Measurements from ENCODE around the gene TMEM106B.

Gene TMEM106B

GRCh38 chr7:12229046-12229445, 18.0 kb downstream of the TMEM106B start:
- DNase-seq, result no peak

GRCh38 chr7:12231097-12231496, 20.0 kb downstream of the TMEM106B start:
- no peak for DNase-seq

DNA sequence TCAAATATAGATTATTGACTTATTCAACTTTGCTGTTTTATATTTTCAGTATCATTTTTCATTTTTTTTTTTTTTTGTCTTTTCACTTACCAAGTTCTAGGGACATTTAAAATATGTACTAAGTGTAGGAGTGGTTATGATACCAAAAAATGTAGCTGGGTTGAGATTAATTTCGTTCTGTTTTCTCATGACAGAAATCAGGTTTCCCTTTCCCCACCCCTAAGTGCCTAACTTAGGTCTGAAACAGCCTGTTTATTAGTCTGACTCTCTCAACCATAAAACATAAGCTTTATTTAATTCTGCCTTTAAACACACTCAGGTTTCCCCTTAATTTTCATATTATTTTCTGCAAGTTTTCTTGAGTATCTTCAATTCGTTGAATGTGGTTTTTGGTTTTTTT, 22.1 kb downstream of the TMEM106B start:
- no peak for DNase-seq

- no peak for DNase-seq
Measured at GRCh38 chr7:12234334-12234865, 23.3 kb downstream of the TMEM106B start.

- no peak for DNase-seq
Measured at GRCh38 chr7:12235970-12236369, 24.9 kb downstream of the TMEM106B start.

- DNase-seq, result no peak
Measured at GRCh38 chr7:12237007-12237406, 25.9 kb downstream of the TMEM106B start.

DNA sequence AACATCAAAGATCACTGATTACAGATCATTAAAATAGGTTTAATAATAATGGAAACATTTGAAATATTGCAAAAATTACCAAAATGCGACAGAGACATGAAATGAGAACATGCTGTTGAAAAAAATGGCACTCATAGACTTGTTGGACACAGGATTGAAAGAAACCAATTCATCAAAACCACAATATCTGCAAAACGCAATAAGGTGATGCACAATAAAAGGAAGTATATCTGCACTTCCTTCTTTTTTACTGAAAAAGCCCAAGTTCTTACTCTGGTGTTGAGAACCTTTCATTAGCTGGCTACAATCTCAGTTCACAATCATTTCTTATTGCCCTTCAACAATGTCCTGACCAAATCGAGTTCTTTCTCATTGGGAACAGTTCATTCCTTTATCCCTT, 28.7 kb downstream of the TMEM106B start:
- DNase-seq, result no peak

- no peak for DNase-seq
Measured at GRCh38 chr7:12244129-12244528, 33.0 kb downstream of the TMEM106B start.

- DNase-seq, result no peak
Measured at GRCh38 chr7:12244694-12245093, 33.6 kb downstream of the TMEM106B start.

- no peak for DNase-seq
Measured at GRCh38 chr7:12249706-12250105, 38.6 kb downstream of the TMEM106B start.

DNA sequence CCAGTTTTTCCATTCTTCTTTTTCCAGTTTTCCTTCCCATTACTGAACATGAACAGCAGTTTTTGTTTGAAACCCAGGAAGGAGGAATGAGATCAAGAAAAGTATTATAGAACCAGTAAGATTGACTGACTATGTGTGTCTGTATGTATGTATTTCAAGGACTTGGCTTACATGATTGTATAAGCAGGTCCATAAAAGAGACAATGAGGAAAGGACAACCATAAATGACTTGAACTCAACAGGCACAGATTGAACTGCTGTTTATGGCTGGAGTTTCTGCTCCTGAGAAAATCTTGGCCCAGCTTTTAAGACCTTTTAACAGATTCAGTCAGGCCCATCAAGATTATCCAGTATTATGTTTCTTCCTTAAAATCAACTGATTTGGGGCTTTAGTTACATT, 39.1 kb downstream of the TMEM106B start:
- no peak for DNase-seq

- DNase-seq, result no peak
Measured at GRCh38 chr7:12256090-12256489, 45.0 kb downstream of the TMEM106B start.

DNA sequence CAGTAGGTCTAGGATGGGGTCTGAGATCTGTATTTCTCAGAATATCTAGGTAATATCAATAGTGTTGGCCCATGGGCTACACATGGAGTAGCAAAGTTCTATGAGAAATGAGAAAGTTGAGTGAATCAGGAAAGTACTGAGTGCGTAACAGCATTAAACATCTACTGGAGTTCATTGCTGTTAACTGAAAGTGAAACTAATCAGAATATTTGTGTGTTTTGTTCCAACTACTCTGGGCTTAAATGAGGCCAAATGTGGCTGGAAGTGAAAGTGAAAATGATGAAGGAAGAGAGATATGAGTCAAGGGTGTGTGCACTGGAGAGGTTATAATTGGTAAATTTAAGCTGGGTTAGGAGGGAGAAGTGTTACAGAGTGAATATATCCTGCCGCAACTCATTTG, 46.5 kb downstream of the TMEM106B start:
- DNase-seq, result no peak

GRCh38 chr7:12258074-12258473, 47.0 kb downstream of the TMEM106B start:
- DNase-seq, result no peak

GRCh38 chr7:12267542-12267941, 56.4 kb downstream of the TMEM106B start:
- no peak for DNase-seq

DNA sequence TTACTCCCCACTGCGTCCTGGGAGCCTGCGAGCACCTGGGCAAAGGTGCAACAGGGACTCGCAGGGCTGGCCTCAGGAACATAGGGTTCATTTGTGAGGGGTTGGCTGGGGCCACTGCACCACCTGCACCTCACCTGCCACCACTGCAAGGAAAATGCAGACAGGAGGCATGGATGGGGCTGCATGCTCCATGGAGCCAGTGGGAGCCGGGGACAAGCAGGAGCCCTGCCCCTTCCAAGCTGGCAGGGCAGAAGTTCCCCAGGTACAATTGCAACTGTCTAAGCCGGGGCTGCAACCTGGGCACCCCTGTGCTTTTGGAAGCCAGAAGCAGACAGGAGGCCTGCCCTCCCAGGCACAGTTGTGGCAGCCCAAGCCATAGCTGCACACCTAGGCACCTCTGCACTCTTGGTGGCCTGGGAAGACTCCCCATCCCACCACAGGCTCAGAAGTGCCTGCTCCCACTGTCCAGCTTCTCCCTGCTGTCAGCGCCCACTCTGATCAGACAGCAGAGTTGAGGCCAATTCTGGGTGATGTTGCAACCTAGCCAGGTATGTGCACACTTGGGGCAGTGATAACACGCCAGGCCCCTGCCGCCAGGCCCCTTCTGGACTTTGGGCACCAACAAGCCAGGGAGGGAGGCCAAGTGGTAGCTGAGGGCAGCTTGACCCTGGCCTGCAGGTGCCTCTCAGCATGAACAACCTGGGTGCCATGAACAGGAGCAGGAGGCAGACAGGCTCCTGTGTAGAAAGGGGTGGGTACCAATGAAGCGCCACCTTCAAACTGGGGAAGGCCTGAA, 58.2 kb downstream of the TMEM106B start:
- DNase-seq, result no peak

GRCh38 chr7:12281038-12281437, 69.9 kb downstream of the TMEM106B start:
- no peak for DNase-seq

DNA sequence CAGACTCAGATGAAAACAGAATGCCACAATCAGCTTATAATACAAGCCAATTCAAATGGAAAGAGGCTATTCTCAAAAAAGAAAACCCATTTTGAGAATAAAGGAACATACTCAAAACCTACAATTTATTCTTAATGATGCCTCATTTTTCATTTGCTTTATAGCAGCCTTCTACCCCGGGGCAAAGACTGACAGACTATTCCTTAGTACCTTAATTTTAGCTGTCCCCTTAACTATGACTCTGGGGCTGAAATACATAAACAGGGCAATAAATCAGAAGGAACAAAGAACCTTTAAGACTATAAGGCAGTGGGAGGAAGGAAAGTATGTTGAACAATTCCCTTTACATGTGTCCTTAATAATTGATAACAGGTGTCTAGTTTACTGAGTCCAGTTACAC, 76.8 kb downstream of the TMEM106B start:
- DNase-seq, result no peak

- DNase-seq, result no peak
Measured at GRCh38 chr7:12289996-12290395, 78.9 kb downstream of the TMEM106B start.

GRCh38 chr7:12290761-12291160, 79.7 kb downstream of the TMEM106B start:
- no peak for DNase-seq

GRCh38 chr7:12291870-12292269, 80.8 kb downstream of the TMEM106B start:
- no peak for DNase-seq

All from cortex of kidney (tissue), 1 donor.